HTERT RPE-1 (cell line): ENCODE data around the gene SLC16A11.
"Not testable (repeated sequence)": the region's sequence is repeated elsewhere in the genome, so short reads cannot be mapped to it uniquely, and the experiment has no call there.

Source experiments
- in situ Hi-C: fragments of 300-500 bp; cut with MboI; formaldehyde crosslinking; loops from 4 replicates; pipeline ENCODE4 v1.14.3; 2020; ENCODE audit warnings: low sequenced_read_pairs

SLC16A11 gene

GRCh38 chr17:7043497-7044198 is at the start of gene SLC16A11:
SLC16A11 (minus strand) TSS chr17:7044092; CDS start chr17:7043513, 579 bp downstream.
- in situ Hi-C loops, result no loop called here

- in situ Hi-C loops, result not testable (repeated sequence)
Measured at GRCh38 chr17:7091311-7092005, 47.6 kb upstream of the SLC16A11 start.

- in situ Hi-C loops, result not testable (repeated sequence)
Measured at GRCh38 chr17:7089570-7089969, 45.7 kb upstream of the SLC16A11 start.

GRCh38 chr17:7088442-7088841 is 44.5 kb upstream of the SLC16A11 start:
- in situ Hi-C loops, result not testable (repeated sequence)

GRCh38 chr17:7084088-7084487 is 40.2 kb upstream of the SLC16A11 start:
- in situ Hi-C loops, result no loop called here

- in situ Hi-C loops, result no loop called here
Measured at GRCh38 chr17:7083592-7083991, 39.7 kb upstream of the SLC16A11 start.

GRCh38 chr17:7081341-7082062 is 37.6 kb upstream of the SLC16A11 start:
- in situ Hi-C loops, result no loop called here

GRCh38 chr17:7080456-7081041 is 36.7 kb upstream of the SLC16A11 start:
- in situ Hi-C loops, result no loop called here

GRCh38 chr17:7079581-7080455 is 35.9 kb upstream of the SLC16A11 start, which contains the start of gene CLEC10A:
CLEC10A (minus strand) TSS chr17:7080251; CDS start chr17:7078812, 1,439 bp downstream.
- in situ Hi-C loops, result no loop called here

GRCh38 chr17:7078711-7079110 is 34.8 kb upstream of the SLC16A11 start:
- in situ Hi-C loops, result no loop called here

- in situ Hi-C loops, result no loop called here
Measured at GRCh38 chr17:7077911-7078546, 34.1 kb upstream of the SLC16A11 start.

- in situ Hi-C loops, result no loop called here
Measured at GRCh38 chr17:7074931-7075330, 31.0 kb upstream of the SLC16A11 start.

- in situ Hi-C loops, result no loop called here
Measured at GRCh38 chr17:7072406-7072805, 28.5 kb upstream of the SLC16A11 start.

- in situ Hi-C loops, result no loop called here
Measured at GRCh38 chr17:7070712-7071111, 26.8 kb upstream of the SLC16A11 start.

GRCh38 chr17:7068268-7068667 is 24.4 kb upstream of the SLC16A11 start:
- in situ Hi-C loops, result no loop called here

GRCh38 chr17:7067198-7067597 is 23.3 kb upstream of the SLC16A11 start:
- in situ Hi-C loops, result no loop called here

- in situ Hi-C loops, result no loop called here
Measured at GRCh38 chr17:7064261-7064660, 20.4 kb upstream of the SLC16A11 start.

- in situ Hi-C loops, result no loop called here
Measured at GRCh38 chr17:7063518-7064094, 19.7 kb upstream of the SLC16A11 start.

- in situ Hi-C loops, result no loop called here
Measured at GRCh38 chr17:7060165-7060891, 16.4 kb upstream of the SLC16A11 start.
